Testis (tissue), 3 donors: Measurements from ENCODE around the gene KLF6. TPM values are rescaled to one million over a fixed set of nuclear protein-coding genes. Genes with fewer than 3 reads are reported as not detected.

Experiments used
- DNase-seq: peaks from one replicate; pipeline ENCODE4 v3.0.0-alpha.2; 2019
- H3K27ac ChIP-seq, 2 donors: fragments of 200-600 bp; sonication (generic); one replicate each; pipeline ENCODE4 v1.5.1; 2019
- H3K27me3 ChIP-seq: fragments of 200-600 bp; sonication (generic); one replicate; pipeline ENCODE4 v1.5.1; 2019
- H3K36me3 ChIP-seq: fragments of 200-600 bp; sonication (generic); one replicate; pipeline ENCODE4 v1.5.1; 2017; ENCODE audit warnings: low read depth; ENCODE audit errors: missing control alignments
- H3K4me1 ChIP-seq: fragments of 200-600 bp; sonication (generic); one replicate; pipeline ENCODE4 v1.5.1; 2019
- H3K4me3 ChIP-seq, 2 donors: fragments of 200-600 bp; sonication (generic); one replicate each; pipeline ENCODE4 v1.5.1; 2017 to 2019
- H3K9me3 ChIP-seq: fragments of 200-600 bp; sonication (generic); one replicate; pipeline ENCODE4 v1.5.1; 2017
- CTCF ChIP-seq, 3 experiments: fragments of 450-650 bp in 2 of 3; fragments of 200-600 bp in 1 of 3; sonication (generic) in 1 of 3; IDR thresholded peaks; one replicate each; pipeline ENCODE4 v1.5.1; 2016 to 2019; ENCODE audit warnings: antibody characterized with exemption in 3 of 3, mild to moderate bottlenecking in 2 of 3, moderate library complexity in 1 of 3
- POLR2A ChIP-seq: fragments of 450-650 bp; IDR thresholded peaks from one replicate; pipeline ENCODE4 v1.6.1; 2017; ENCODE audit warnings: antibody characterized with exemption, mild to moderate bottlenecking, moderate library complexity
- WGBS, 2 donors: methylation state at CpG; one replicate each; pipeline ENCODE4 v1.1.5; 2018; 5-methylcytosine and 5-hydroxymethylcytosine counted together
- intact Hi-C: fragments of 100-400 bp; cut with DNase I; formaldehyde crosslinking; loops from one replicate; pipeline ENCODE4 v1.15.1; 2023; ENCODE audit warnings: low total_unique reads
- polyA plus RNA-seq: library from polyadenylated mRNA; stranded (reverse); fragments of 350-450 nt; fragmentation: Illumina TruSeq; extraction: RNeasy Lipid Tissue Mini Kit (QIAGEN cat#74804); gene quantifications from one replicate; pipeline ENCODE4 v1.2.3, GENCODE V29; 2014; ENCODE audit warnings: low read depth, low replicate concordance; ENCODE audit not compliant: insufficient read depth
- total RNA-seq, 2 donors: library from RNA; depleted of rRNA; stranded (reverse); fragments of >200 nt; gene quantifications; one replicate each; pipeline ENCODE4 v1.2.3, GENCODE V29; 2016

The KLF6 gene
- total and polyA plus RNA-seq, 3 donors from 2014 or later, result 30.8 to 41.5 (median 35.7) TPM

GRCh38 chr10:3807211-3807927 lies 22.4 kb upstream of the KLF6 start:
- Histone ChIP-seq H3K36me3 (no peaks in the 10 kb centered on the region), H3K27ac (no peak overlapping the region), H3K27me3 (no peaks in the 10 kb centered on the region), H3K9me3 (no peaks in the 10 kb centered on the region), H3K4me1 (peaks cover 22% of the 10 kb centered on the region), H3K4me3 (no peak overlapping the region)
- no peak for DNase-seq
- intact Hi-C loops, result no loop called here
- WGBS, 2 donors, result 80 to 88% methylated on average over 15 of the region's 15 CpGs
- TF ChIP-seq CTCF (IDR thresholded peaks at IDR 0.05) (no peak), POLR2A (no peak)

GRCh38 chr10:3806603-3807002 lies 21.6 kb upstream of the KLF6 start:
- WGBS, 2 donors, result 88 to 95% methylated on average over 5 of the region's 5 CpGs
- Histone ChIP-seq H3K36me3 (no peaks in the 10 kb centered on the region), H3K27me3 (no peaks in the 10 kb centered on the region), H3K27ac (peak overlapping the region in 1 of 2 donors; percentile 84), H3K4me3 (no peak overlapping the region), H3K4me1 (peaks cover 22% of the 10 kb centered on the region), H3K9me3 (no peaks in the 10 kb centered on the region)
- no peak for DNase-seq
- intact Hi-C loops, result no loop called here
- no peak for TF ChIP-seq CTCF (IDR thresholded peaks at IDR 0.05)

- Histone ChIP-seq H3K36me3 (no peaks in the 10 kb centered on the region), H3K9me3 (no peaks in the 10 kb centered on the region), H3K27ac (peak overlapping the region; percentile 79 to 84), H3K4me3 (no peak overlapping the region), H3K27me3 (no peaks in the 10 kb centered on the region), H3K4me1 (peaks cover 22% of the 10 kb centered on the region)
- DNase-seq, result no peak
- no peak for TF ChIP-seq CTCF (IDR thresholded peaks at IDR 0.05)
- TF ChIP-seq POLR2A, result no peak
- 62 to 71% methylated on average over 10 of the region's 10 CpGs for WGBS, 2 donors
- intact Hi-C loops, result no loop called here
Measured at GRCh38 chr10:3805791-3806461, 20.9 kb upstream of the KLF6 start.

GRCh38 chr10:3805201-3805790 lies 20.3 kb upstream of the KLF6 start:
- intact Hi-C loops, result no loop called here
- DNase-seq, result no peak
- no peak overlapping the region for H3K4me3 ChIP-seq
- 42 to 44% methylated on average over 7 of the region's 7 CpGs for WGBS, 2 donors
- H3K36me3 ChIP-seq, result no peaks in the 10 kb centered on the region
- no peaks in the 10 kb centered on the region for H3K9me3 ChIP-seq
- no peak for TF ChIP-seq CTCF (IDR thresholded peaks at IDR 0.05)
- no peak for TF ChIP-seq POLR2A
- peak overlapping the region; percentile 79 to 84 for H3K27ac ChIP-seq
- H3K27me3 ChIP-seq, result no peaks in the 10 kb centered on the region
- peaks cover 22% of the 10 kb centered on the region for H3K4me1 ChIP-seq
